WTC11 (cell line): ENCODE data around the gene HPN. TPM values are rescaled to one million over a fixed set of nuclear protein-coding genes. Genes with fewer than 3 reads are reported as not detected.

Experiments
- ATAC-seq: fragments of 200-7000 bp; cut with Tn5 transposase; 2 replicates; pipeline ENCODE4 v1.10.0; 2021; ENCODE audit warnings: mild to moderate bottlenecking, moderate library complexity
- CTCF ChIA-PET: fragments of 300-600 bp; sonication (Branson Sonifier 250); formaldehyde crosslinking; loops from one replicate; lab custom pipeline; 2021; ENCODE audit warnings: antibody characterized with exemption; lab: Charles Lee
- POLR2A ChIA-PET: fragments of 350-600 bp; sonication (Branson Sonifier 250); formaldehyde crosslinking; loops from one replicate; lab custom pipeline; 2021; ENCODE audit warnings: antibody characterized with exemption; lab: Charles Lee
- DNase-seq: peaks from one replicate; pipeline ENCODE4 v3.0.0; 2021; ENCODE audit warnings: low spot score
- H3K27ac Mint-ChIP-seq: 2 replicates; pipeline ENCODE4 v1.8.0; 2021; ENCODE audit warnings: mixed read lengths
- H3K27me3 Mint-ChIP-seq: 2 replicates; pipeline ENCODE4 v1.8.0; 2021; ENCODE audit warnings: low read depth, mild to moderate bottlenecking, moderate library complexity, mixed read lengths
- H3K36me3 Mint-ChIP-seq: 2 replicates; pipeline ENCODE4 v1.8.0; 2021; ENCODE audit warnings: mixed read lengths
- H3K4me1 Mint-ChIP-seq: 2 replicates; pipeline ENCODE4 v1.8.0; 2022; ENCODE audit warnings: mixed read lengths
- H3K4me3 Mint-ChIP-seq: 2 replicates; pipeline ENCODE4 v1.8.0; 2021; ENCODE audit warnings: mild to moderate bottlenecking, moderate library complexity, mixed read lengths
- H3K9me3 Mint-ChIP-seq: 2 replicates; pipeline ENCODE4 v1.8.0; 2021; ENCODE audit warnings: mixed read lengths
- ATF1 ChIP-seq: sonication (generic); formaldehyde crosslinking; IDR thresholded peaks from 2 replicates; pipeline ENCODE4 v1.8.1; 2023; ENCODE audit warnings: mild to moderate bottlenecking, moderate library complexity, missing genetic modification reagents
- ATF2 ChIP-seq: sonication (generic); formaldehyde crosslinking; IDR thresholded peaks from 2 replicates; pipeline ENCODE4 v1.8.1; 2022; ENCODE audit warnings: low read depth, missing genetic modification reagents, borderline replicate concordance
- CDX4 ChIP-seq: fragments of 250-450 bp; sonication (Bioruptor Pico); IDR thresholded peaks from 2 replicates; pipeline ENCODE4 v1.9.0; 2021; ENCODE audit warnings: moderate library complexity, mild to moderate bottlenecking, inconsistent platforms, borderline replicate concordance
- GABPB1 ChIP-seq: sonication (generic); formaldehyde crosslinking; IDR thresholded peaks from 2 replicates; pipeline ENCODE4 v1.8.1; 2023; ENCODE audit warnings: mild to moderate bottlenecking, missing genetic modification reagents
- HMGA2 ChIP-seq: fragments of 250-450 bp; sonication (Bioruptor Pico); IDR thresholded peaks from 2 replicates; pipeline ENCODE4 v1.4.0; 2021; ENCODE audit warnings: mild to moderate bottlenecking, moderate library complexity
- MLX ChIP-seq: sonication (generic); formaldehyde crosslinking; IDR thresholded peaks from 2 replicates; pipeline ENCODE4 v1.8.1; 2023; ENCODE audit warnings: mild to moderate bottlenecking, missing genetic modification reagents, moderate library complexity
- MYBL2 ChIP-seq: sonication (generic); formaldehyde crosslinking; IDR thresholded peaks from 2 replicates; pipeline ENCODE4 v1.8.1; 2023; ENCODE audit warnings: mild to moderate bottlenecking, moderate library complexity, missing genetic modification reagents
- PREB ChIP-seq: sonication (generic); formaldehyde crosslinking; IDR thresholded peaks from 2 replicates; pipeline ENCODE4 v1.8.1; 2022; ENCODE audit warnings: mild to moderate bottlenecking, missing genetic modification reagents, moderate library complexity, borderline replicate concordance
- PRRX2 ChIP-seq: fragments of 250-450 bp; sonication (Bioruptor Pico); IDR thresholded peaks from 2 replicates; pipeline ENCODE4 v1.8.0; 2021; ENCODE audit warnings: mild to moderate bottlenecking
- SMAD3 ChIP-seq: sonication (generic); formaldehyde crosslinking; IDR thresholded peaks from 2 replicates; pipeline ENCODE4 v1.8.0; 2022; ENCODE audit warnings: missing genetic modification reagents, mild to moderate bottlenecking, borderline replicate concordance
- SOX15 ChIP-seq: fragments of 250-450 bp; sonication (Bioruptor Pico); IDR thresholded peaks from 2 replicates; pipeline ENCODE4 v1.9.0; 2021; ENCODE audit warnings: mild to moderate bottlenecking
- STAT6 ChIP-seq: sonication (generic); formaldehyde crosslinking; conservative IDR thresholded peaks from 2 replicates; pipeline ENCODE4 v1.8.1; 2023; ENCODE audit warnings: mild to moderate bottlenecking, low read depth, missing genetic modification reagents, moderate library complexity
- ZNF121 ChIP-seq: sonication (generic); formaldehyde crosslinking; IDR thresholded peaks from 2 replicates; pipeline ENCODE4 v1.8.0; 2023; ENCODE audit warnings: missing genetic modification reagents
- ZNF219 ChIP-seq: sonication (generic); formaldehyde crosslinking; IDR thresholded peaks from 2 replicates; pipeline ENCODE4 v1.8.0; 2023; ENCODE audit warnings: missing genetic modification reagents, mild to moderate bottlenecking, borderline replicate concordance
- ZNF425 ChIP-seq: fragments of 250-450 bp; sonication (Bioruptor Pico); conservative IDR thresholded peaks from 2 replicates; pipeline ENCODE4 v1.9.0; 2021; ENCODE audit warnings: mild to moderate bottlenecking
- ZNF532 ChIP-seq: fragments of 250-450 bp; sonication (Bioruptor Pico); IDR thresholded peaks from 2 replicates; pipeline ENCODE4 v1.9.0; 2021; ENCODE audit warnings: mild to moderate bottlenecking, borderline replicate concordance
- ZNF671 ChIP-seq: fragments of 250-450 bp; sonication (Bioruptor Pico); IDR thresholded peaks from 2 replicates; pipeline ENCODE4 v1.8.0; 2021; ENCODE audit warnings: mild to moderate bottlenecking
- total RNA-seq: library from RNA; stranded (reverse); gene quantifications from 3 replicates; pipeline ENCODE4 v1.2.3, GENCODE V29; 2021

Gene HPN
- total RNA-seq, 1 experiment from 2014 or later: 20.8 TPM

- no peak overlapping the region for H3K27ac Mint-ChIP-seq
- H3K9me3 Mint-ChIP-seq: no peaks in the 10 kb centered on the region
- CTCF ChIA-PET: interaction anchor here (1.4 to 2.7 kb wide), 2 partner anchors 11 to 81 kb away, joined by 4 to 14 read pairs; no protein-coding TSS in a partner anchor
- no peak for ATAC-seq
- H3K27me3 Mint-ChIP-seq: peaks cover 45% of the 10 kb centered on the region
- H3K36me3 Mint-ChIP-seq: peaks cover 2% of the 10 kb centered on the region; the same call in 1 of the 2 replicates
- H3K4me1 Mint-ChIP-seq: peaks cover 8% of the 10 kb centered on the region
- DNase-seq: no peak
- no peak overlapping the region for H3K4me3 Mint-ChIP-seq
- POLR2A ChIA-PET: no interaction called here
- TF ChIP-seq GABPB1 (CRISPR knock-in tag): no peak
- TF ChIP-seq ZNF532 (CRISPR knock-in tag): no peak
- no peak for TF ChIP-seq PREB
- TF ChIP-seq MLX: no peak
- no peak for TF ChIP-seq MYBL2 (CRISPR knock-in tag)
- TF ChIP-seq ATF2 (CRISPR knock-in tag): no peak
- no peak for TF ChIP-seq SMAD3
- no peak for TF ChIP-seq ZNF121 (CRISPR knock-in tag)
- TF ChIP-seq CDX4 (CRISPR knock-in tag): no peak
- no peak for TF ChIP-seq ZNF671 (CRISPR knock-in tag)
- TF ChIP-seq SOX15 (CRISPR knock-in tag): no peak
- TF ChIP-seq ZNF425: no peak
- TF ChIP-seq HMGA2 (CRISPR knock-in tag): no peak
- no peak for TF ChIP-seq PRRX2
- no peak for TF ChIP-seq ZNF219
- no peak for TF ChIP-seq STAT6 (CRISPR knock-in tag)
- TF ChIP-seq ATF1 (CRISPR knock-in tag): no peak
Measured at GRCh38 chr19:35033067-35034004, 8.2 kb upstream of the HPN start.
